ENCODE measurements around the gene C4orf50.

Gene C4orf50

GRCh38 chr4:6043188-6043587, 25.0 kb upstream of the C4orf50 start:
- DNase-seq, result no peak

- DNase-seq, result no peak
Measured at GRCh38 chr4:6042293-6043063, 24.2 kb upstream of the C4orf50 start.

- DNase-seq, result no peak
Measured at GRCh38 chr4:6041800-6042199, 23.6 kb upstream of the C4orf50 start.

DNA sequence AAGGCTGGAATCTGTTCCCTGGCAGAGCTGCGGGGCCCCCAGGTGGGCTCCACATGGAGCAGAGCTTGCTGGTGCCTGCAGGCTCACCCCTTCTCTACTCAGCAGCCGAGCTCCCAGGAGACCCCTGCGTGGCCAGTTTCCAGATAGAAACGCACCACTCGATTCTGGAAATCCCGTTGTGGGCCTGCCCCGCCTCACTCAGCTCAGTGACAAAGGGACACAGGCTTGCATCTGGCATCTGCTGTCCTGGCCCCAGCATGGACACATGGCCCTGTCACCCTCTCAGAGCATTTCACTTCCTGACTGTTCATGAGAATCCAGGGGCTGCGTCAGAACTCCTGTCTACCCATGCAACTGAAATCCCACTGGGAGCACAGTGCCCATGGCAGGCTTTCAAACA, 20.5 kb upstream of the C4orf50 start:
- DNase-seq, result no peak

- no peak for DNase-seq
Measured at GRCh38 chr4:6035786-6036185, 17.6 kb upstream of the C4orf50 start.

DNA sequence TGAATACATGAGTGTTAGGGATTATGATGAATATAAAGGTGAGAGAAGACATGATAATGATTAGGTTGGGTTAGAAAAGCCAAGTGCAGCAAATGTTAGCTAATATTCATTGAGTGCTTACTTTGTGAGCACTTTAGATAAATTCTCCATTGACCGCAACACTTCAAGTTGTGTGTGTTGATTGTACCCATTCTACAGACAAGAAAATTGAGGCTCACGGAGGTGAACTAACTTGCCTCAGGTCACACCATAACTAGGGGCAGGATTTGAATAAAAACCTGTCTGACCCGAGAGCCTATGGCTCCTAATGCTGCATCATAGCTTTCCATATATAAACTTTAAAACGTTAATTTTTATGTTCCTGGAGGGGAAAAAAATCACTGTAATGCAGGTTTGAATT, 15.2 kb upstream of the C4orf50 start:
- no peak for DNase-seq

GRCh38 chr4:6032249-6033244, 14.3 kb upstream of the C4orf50 start:
- no peak for DNase-seq

DNA sequence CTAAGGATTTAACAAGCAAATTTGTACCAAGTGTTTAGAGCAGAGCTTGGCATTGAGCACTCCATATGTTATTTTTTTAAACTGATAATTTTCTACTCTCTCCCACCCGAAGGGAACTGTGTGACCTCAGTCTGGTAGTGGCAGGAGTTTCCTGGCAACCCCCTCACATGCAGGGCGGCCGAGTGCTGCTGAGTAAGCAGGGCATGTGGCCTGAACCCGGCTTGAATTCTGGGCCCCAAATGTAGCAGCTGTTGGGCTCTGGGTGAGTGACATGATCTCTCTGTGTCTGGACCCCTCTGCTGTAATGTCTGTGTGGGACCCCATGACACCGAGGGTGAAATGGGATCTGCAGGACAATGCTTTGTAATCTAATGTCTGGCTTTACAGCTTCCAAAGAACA, 13.6 kb upstream of the C4orf50 start:
- no peak for DNase-seq

- no peak for DNase-seq
Measured at GRCh38 chr4:6030679-6031078, 12.4 kb upstream of the C4orf50 start.

DNA sequence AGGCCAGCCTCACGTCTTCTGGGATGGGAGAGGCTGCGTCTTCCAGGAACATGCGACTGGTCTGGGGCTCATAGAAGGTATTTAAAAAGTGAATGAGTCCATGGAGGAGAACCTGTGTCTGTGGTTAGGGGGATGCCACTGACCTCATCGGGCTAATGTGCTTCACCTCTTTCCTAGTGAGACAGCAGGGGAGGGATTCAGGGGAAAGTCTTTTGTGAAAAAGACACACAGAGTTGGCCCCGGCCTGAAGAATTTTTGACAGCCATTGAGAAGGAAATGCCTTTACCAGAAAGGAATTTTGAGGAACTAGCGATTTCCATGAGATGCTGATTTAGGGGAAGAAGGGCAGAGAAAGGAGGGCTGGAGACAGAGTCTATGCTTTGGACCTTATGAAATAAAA, 11.0 kb upstream of the C4orf50 start:
- no peak for DNase-seq

- no peak for DNase-seq
Measured at GRCh38 chr4:6028168-6028567, 9.9 kb upstream of the C4orf50 start.

GRCh38 chr4:6027392-6027791, 9.2 kb upstream of the C4orf50 start:
- DNase-seq, result no peak

DNA sequence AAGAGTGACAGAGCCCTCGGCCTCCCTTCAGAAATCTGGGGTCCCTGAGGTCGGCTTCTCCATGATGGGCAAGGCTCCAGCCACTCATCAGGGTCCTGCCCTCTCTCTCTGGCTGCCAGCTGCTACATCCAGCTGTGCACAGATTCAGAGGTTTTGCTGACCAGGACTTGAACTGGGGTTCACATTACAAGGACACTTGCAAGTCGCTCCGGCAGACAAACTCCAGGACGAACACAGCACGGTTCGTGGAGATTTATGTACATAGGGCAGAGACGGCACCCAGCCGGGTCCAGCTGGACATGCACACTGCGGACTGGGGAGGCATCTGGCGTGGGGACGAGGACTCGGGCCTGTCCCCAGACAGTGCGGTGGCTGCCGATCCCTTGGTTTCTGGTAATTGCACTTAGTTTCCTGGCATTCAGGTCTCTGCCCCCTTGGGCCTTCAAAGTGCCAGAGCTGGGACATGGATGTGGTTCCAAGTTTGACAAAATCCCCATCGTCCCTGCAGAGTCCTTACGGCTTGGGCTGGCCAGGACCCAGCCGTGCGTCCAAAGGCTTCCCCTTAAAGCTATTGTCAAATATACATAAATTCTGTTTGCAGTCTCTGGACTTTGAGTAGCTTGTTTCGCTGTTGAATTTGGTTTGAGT, 6.2 kb upstream of the C4orf50 start:
- DNase-seq, result no peak

DNA sequence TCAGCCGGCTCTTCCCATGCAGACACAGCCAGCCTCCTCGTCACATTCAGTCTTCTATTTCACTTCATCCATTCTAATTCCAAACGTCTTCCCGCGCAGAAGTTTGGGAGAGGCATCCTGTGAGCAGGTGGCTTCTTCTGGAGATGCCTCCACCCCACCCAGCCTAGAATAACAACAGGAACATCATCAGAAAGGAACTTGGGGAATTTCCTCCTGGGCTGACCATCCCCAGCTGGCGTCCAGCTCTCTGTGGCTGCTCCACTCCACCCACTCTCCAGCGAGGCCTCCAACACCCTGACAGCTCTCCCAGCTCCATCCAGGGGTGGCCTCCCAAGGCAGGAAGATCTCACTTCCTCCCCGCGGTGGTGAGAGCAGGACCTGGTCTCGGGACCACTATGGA, 5.5 kb upstream of the C4orf50 start:
- DNase-seq, result no peak

DNA sequence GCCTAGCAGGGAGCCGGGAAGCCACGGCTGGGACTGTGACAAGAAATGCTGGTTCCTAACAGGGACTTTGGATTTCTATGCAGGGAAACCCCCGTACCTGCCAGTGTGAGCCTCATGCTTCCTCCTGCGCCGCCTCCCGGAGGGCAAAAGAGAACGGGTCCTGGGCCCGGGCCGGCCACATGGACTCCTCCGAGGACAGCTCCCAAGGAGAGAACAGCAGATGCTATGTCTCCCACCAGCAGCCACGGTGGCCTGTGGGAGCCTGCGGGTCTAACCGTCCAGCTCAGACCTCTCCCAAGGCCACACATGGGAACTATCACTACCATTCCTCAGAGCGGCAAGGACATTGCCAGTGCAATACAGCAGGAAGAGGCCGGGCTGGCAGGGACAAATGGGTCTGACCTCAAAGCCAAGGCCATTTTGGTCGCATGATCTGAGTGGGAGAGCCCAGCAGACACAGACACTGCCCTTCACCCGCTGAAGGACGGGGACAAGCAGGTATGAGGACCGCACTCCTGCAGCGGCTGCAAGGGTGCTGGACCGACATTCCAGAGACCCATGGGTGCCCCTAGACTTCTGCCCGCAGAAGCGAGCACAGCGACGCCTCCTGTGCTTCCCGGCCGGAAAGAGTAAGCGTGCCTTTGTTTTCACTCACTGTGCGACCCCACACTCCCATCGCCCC, 4.5 kb upstream of the C4orf50 start:
- no peak for DNase-seq

- DNase-seq, result no peak
Measured at GRCh38 chr4:6021831-6022606, 3.8 kb upstream of the C4orf50 start.

DNA sequence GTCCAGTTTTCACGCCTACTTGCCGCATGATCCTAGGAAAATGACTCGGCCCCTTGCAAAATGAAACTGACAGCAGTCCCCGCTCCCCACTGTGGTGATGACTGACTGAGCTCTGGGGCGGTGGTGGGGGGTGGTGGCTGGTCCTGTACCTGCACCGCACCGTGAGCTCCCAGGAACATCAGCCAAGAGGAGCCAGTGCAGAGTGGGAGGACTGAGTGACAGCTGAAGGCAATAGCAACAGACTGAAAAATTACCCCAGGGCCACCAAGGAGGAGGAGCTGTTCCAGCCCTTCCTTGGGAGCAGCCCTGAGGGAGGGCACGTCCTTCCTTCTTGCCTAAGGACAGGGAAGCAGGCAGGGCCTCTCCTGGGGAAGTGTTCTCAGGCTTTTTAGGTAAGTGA, 2.4 kb upstream of the C4orf50 start:
- no peak for DNase-seq

DNA sequence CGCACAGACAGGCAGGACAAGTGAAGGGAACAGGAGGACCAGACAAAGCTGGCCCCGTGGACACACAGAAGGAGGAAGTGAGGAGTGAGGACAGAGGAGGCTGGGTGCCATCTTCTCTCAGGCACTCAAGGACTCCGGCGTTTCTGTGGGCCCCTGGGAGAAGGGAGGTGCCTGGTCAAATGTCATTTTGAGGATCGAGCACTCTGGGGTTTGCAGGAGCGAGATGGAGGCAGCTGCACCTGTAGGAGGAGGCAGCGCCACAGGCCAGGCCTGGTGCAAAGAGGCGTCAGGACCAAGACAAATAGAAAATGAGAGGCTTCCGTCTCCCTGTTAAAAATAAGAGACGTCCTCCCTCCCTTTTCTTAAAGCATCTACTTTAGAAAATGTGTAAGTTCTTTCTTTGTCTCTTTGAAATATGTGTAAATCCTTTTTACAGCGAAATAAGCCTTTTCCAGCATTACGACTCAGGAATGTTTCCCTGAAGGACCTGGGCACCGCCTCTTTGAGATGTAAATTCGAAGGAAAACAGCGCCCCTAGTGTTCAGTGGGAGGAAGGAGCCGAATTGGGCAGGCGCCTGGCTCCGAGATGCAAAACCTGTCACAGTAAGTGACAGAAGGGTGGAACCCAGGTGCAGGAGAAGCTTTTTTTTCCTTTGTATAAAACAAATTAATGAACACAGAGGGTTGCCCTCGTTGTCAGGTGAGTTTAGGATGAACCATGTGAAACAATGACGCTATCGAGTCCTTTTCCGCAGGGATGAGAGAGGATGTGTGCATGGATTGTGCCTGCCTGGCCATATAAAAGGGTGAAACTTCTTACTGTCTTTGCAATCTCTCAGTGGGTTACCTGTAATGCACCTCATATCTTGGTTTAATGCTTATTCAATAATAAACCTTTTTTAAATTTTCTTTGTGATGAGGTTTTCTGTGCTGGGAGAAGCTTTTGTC, 1.4 kb upstream of the C4orf50 start:
- peak; percentile 10 for DNase-seq

DNA sequence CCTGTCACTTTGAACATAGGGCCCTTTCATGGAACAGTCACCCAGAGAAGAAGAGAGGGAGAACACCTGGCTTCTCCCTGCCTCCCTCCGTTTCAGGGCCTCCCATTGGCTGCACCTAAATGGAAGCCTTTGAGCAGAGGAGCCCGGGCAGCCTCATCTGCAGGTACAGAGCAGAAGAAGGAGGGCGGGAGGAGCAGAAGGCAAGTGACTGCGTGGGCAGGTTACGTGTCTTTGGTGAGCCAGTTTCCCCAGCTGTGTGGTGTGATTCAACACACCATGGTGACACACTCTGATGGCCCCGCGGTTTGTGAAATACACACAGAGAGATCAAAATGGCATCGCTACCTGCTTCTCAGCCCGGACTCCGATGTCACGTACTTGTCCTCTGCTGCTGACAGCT, 431 bp downstream of the C4orf50 start:
- no peak for DNase-seq

DNA sequence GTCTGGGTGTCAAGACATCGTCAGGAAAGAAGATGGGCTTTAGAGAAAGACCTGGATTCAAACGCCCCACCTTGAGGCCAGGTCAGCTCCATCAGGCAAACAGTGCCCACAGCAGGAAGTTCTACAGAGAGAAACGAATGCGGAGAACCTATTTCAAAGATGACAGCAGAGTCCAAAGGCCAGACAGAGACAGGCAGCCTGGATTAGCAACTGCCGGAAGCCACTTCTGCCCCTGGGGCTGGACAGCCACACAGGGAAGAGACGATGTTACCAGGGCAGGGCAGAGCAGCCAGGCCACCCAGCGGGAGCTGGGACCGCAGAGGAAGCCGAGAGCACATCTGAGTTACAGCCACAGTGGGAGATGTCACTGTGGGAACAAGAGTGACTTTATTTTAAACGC, 1.2 kb downstream of the C4orf50 start:
- DNase-seq, result no peak

- no peak for DNase-seq
Measured at GRCh38 chr4:6013564-6013963, 4.7 kb downstream of the C4orf50 start.

Data from CD4-positive, alpha-beta T cell treated with Interleukin-17A for 4 hours (primary cell).